ENCODE data around the gene IKZF5.

- TF ChIP-seq CTCF (conservative IDR thresholded peaks at IDR 0.05) (no peak), ZFX (IDR thresholded peaks at IDR 0.05) (no peak)
Measured at GRCh38 chr10:123019264-123019663, 10.7 kb upstream of the IKZF5 start.

Measured in C4-2B (cell line).